WTC11 (cell line): ENCODE results near the gene HIF3A. TPM values are rescaled to one million over a fixed set of nuclear protein-coding genes. Genes with fewer than 3 reads are reported as not detected.

Experiments used
- ATAC-seq: fragments of 200-7000 bp; cut with Tn5 transposase; 2 replicates; pipeline ENCODE4 v1.10.0; 2021; ENCODE audit warnings: mild to moderate bottlenecking, moderate library complexity
- CTCF ChIA-PET: fragments of 300-600 bp; sonication (Branson Sonifier 250); formaldehyde crosslinking; loops from one replicate; lab custom pipeline; 2021; ENCODE audit warnings: antibody characterized with exemption; lab: Charles Lee
- POLR2A ChIA-PET: fragments of 350-600 bp; sonication (Branson Sonifier 250); formaldehyde crosslinking; loops from one replicate; lab custom pipeline; 2021; ENCODE audit warnings: antibody characterized with exemption; lab: Charles Lee
- DNase-seq: peaks from one replicate; pipeline ENCODE4 v3.0.0; 2021; ENCODE audit warnings: low spot score
- H3K27ac Mint-ChIP-seq: 2 replicates; pipeline ENCODE4 v1.8.0; 2021; ENCODE audit warnings: mixed read lengths
- H3K27me3 Mint-ChIP-seq: 2 replicates; pipeline ENCODE4 v1.8.0; 2021; ENCODE audit warnings: low read depth, mild to moderate bottlenecking, moderate library complexity, mixed read lengths
- H3K36me3 Mint-ChIP-seq: 2 replicates; pipeline ENCODE4 v1.8.0; 2021; ENCODE audit warnings: mixed read lengths
- H3K4me1 Mint-ChIP-seq: 2 replicates; pipeline ENCODE4 v1.8.0; 2022; ENCODE audit warnings: mixed read lengths
- H3K4me3 Mint-ChIP-seq: 2 replicates; pipeline ENCODE4 v1.8.0; 2021; ENCODE audit warnings: mild to moderate bottlenecking, moderate library complexity, mixed read lengths
- H3K9me3 Mint-ChIP-seq: 2 replicates; pipeline ENCODE4 v1.8.0; 2021; ENCODE audit warnings: mixed read lengths
- CBFB ChIP-seq: sonication (generic); formaldehyde crosslinking; IDR thresholded peaks from 2 replicates; pipeline ENCODE4 v1.8.1; 2022; ENCODE audit warnings: mild to moderate bottlenecking, low read depth, missing genetic modification reagents
- FOXJ3 ChIP-seq: sonication (generic); formaldehyde crosslinking; IDR thresholded peaks from 2 replicates; pipeline ENCODE4 v1.9.0; 2021; ENCODE audit warnings: missing genetic modification reagents, mild to moderate bottlenecking, borderline replicate concordance
- JUN ChIP-seq: sonication (generic); formaldehyde crosslinking; IDR thresholded peaks from 2 replicates; pipeline ENCODE4 v1.8.0; 2023; ENCODE audit warnings: mild to moderate bottlenecking, missing genetic modification reagents
- KAT7 ChIP-seq: sonication (generic); formaldehyde crosslinking; IDR thresholded peaks from 2 replicates; pipeline ENCODE4 v1.8.1; 2023; ENCODE audit warnings: missing genetic modification reagents, mild to moderate bottlenecking, borderline replicate concordance
- NR1H2 ChIP-seq: sonication (generic); formaldehyde crosslinking; IDR thresholded peaks from 2 replicates; pipeline ENCODE4 v1.9.0; 2021; ENCODE audit warnings: mild to moderate bottlenecking, moderate library complexity, missing genetic modification reagents
- NR3C1 ChIP-seq: sonication (generic); formaldehyde crosslinking; conservative IDR thresholded peaks from 2 replicates; pipeline ENCODE4 v1.8.1; 2023; ENCODE audit warnings: low read depth, mild to moderate bottlenecking, missing genetic modification reagents
- RELA ChIP-seq: sonication (generic); formaldehyde crosslinking; IDR thresholded peaks from 2 replicates; pipeline ENCODE4 v1.8.1; 2022; ENCODE audit warnings: missing genetic modification reagents, mild to moderate bottlenecking, borderline replicate concordance
- TCF7 ChIP-seq: sonication (generic); formaldehyde crosslinking; IDR thresholded peaks from 2 replicates; pipeline ENCODE4 v1.8.0; 2022; ENCODE audit warnings: mild to moderate bottlenecking, low read depth, missing genetic modification reagents, moderate library complexity
- ZNF121 ChIP-seq: sonication (generic); formaldehyde crosslinking; IDR thresholded peaks from 2 replicates; pipeline ENCODE4 v1.8.0; 2023; ENCODE audit warnings: missing genetic modification reagents
- ZNF219 ChIP-seq: sonication (generic); formaldehyde crosslinking; IDR thresholded peaks from 2 replicates; pipeline ENCODE4 v1.8.0; 2023; ENCODE audit warnings: missing genetic modification reagents, mild to moderate bottlenecking, borderline replicate concordance
- ZNF671 ChIP-seq: fragments of 250-450 bp; sonication (Bioruptor Pico); IDR thresholded peaks from 2 replicates; pipeline ENCODE4 v1.8.0; 2021; ENCODE audit warnings: mild to moderate bottlenecking
- total RNA-seq: library from RNA; stranded (reverse); gene quantifications from 3 replicates; pipeline ENCODE4 v1.2.3, GENCODE V29; 2021
- TF ChIP-seq, protein P1 (sequence below): fragments of 250-450 bp; sonication (Bioruptor Pico); IDR thresholded peaks from 2 replicates; pipeline ENCODE4 v1.9.0; 2021; ENCODE audit warnings: mild to moderate bottlenecking, borderline replicate concordance
- TF ChIP-seq, protein P2 (sequence below): sonication (generic); formaldehyde crosslinking; IDR thresholded peaks from 2 replicates; pipeline ENCODE4 v1.8.1; 2022; ENCODE audit warnings: mild to moderate bottlenecking, missing genetic modification reagents, moderate library complexity, borderline replicate concordance
- TF ChIP-seq, protein P3 (sequence below): sonication (generic); formaldehyde crosslinking; IDR thresholded peaks from 2 replicates; pipeline ENCODE4 v1.8.1; 2023; ENCODE audit warnings: mild to moderate bottlenecking, missing genetic modification reagents, moderate library complexity
- TF ChIP-seq, protein P4 (sequence below): sonication (generic); formaldehyde crosslinking; IDR thresholded peaks from 2 replicates; pipeline ENCODE4 v1.8.1; 2023; ENCODE audit warnings: mild to moderate bottlenecking, missing genetic modification reagents
- TF ChIP-seq, protein P5 (sequence below): sonication (generic); formaldehyde crosslinking; IDR thresholded peaks from 2 replicates; pipeline ENCODE4 v1.8.1; 2023; ENCODE audit warnings: mild to moderate bottlenecking, moderate library complexity, missing genetic modification reagents
- TF ChIP-seq, protein P6 (sequence below): sonication (generic); formaldehyde crosslinking; IDR thresholded peaks from 2 replicates; pipeline ENCODE4 v1.8.1; 2022; ENCODE audit warnings: missing genetic modification reagents, borderline replicate concordance
- TF ChIP-seq, protein P7 (sequence below): sonication (generic); formaldehyde crosslinking; IDR thresholded peaks from 2 replicates; pipeline ENCODE4 v1.8.1; 2023; ENCODE audit warnings: mild to moderate bottlenecking, missing genetic modification reagents, moderate library complexity
- TF ChIP-seq, protein P8 (sequence below): sonication (generic); formaldehyde crosslinking; IDR thresholded peaks from 2 replicates; pipeline ENCODE4 v1.8.0; 2023; ENCODE audit warnings: missing genetic modification reagents, mild to moderate bottlenecking, borderline replicate concordance

HIF3A gene
- total RNA-seq, 1 experiment from 2014 or later: 31.8 TPM

DNA sequence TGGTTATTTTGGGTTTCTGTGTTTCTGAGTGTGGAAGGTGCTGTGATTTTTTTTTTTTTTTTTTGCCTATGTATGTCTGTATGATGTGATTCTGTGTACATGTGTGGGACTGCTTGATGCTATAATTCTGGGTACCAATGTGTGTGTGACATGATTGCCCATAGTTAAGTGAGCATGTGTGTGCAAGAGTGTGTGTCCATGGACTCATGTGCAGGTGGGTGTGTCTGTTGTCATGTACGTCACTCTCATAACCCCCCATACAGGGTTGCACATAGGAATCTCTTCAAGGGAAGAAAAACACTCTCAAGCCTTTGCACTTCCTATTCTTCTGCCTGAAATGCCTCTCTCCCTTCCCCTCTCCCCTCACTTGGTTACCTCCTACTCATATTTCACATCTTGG is 47.5 kb downstream of the HIF3A start (continued):
- TF ChIP-seq, protein P1, sequence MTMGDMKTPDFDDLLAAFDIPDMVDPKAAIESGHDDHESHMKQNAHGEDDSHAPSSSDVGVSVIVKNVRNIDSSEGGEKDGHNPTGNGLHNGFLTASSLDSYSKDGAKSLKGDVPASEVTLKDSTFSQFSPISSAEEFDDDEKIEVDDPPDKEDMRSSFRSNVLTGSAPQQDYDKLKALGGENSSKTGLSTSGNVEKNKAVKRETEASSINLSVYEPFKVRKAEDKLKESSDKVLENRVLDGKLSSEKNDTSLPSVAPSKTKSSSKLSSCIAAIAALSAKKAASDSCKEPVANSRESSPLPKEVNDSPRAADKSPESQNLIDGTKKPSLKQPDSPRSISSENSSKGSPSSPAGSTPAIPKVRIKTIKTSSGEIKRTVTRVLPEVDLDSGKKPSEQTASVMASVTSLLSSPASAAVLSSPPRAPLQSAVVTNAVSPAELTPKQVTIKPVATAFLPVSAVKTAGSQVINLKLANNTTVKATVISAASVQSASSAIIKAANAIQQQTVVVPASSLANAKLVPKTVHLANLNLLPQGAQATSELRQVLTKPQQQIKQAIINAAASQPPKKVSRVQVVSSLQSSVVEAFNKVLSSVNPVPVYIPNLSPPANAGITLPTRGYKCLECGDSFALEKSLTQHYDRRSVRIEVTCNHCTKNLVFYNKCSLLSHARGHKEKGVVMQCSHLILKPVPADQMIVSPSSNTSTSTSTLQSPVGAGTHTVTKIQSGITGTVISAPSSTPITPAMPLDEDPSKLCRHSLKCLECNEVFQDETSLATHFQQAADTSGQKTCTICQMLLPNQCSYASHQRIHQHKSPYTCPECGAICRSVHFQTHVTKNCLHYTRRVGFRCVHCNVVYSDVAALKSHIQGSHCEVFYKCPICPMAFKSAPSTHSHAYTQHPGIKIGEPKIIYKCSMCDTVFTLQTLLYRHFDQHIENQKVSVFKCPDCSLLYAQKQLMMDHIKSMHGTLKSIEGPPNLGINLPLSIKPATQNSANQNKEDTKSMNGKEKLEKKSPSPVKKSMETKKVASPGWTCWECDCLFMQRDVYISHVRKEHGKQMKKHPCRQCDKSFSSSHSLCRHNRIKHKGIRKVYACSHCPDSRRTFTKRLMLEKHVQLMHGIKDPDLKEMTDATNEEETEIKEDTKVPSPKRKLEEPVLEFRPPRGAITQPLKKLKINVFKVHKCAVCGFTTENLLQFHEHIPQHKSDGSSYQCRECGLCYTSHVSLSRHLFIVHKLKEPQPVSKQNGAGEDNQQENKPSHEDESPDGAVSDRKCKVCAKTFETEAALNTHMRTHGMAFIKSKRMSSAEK (CRISPR knock-in tag): no peak
- TF ChIP-seq, protein P2, sequence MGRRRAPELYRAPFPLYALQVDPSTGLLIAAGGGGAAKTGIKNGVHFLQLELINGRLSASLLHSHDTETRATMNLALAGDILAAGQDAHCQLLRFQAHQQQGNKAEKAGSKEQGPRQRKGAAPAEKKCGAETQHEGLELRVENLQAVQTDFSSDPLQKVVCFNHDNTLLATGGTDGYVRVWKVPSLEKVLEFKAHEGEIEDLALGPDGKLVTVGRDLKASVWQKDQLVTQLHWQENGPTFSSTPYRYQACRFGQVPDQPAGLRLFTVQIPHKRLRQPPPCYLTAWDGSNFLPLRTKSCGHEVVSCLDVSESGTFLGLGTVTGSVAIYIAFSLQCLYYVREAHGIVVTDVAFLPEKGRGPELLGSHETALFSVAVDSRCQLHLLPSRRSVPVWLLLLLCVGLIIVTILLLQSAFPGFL (CRISPR knock-in tag): no peak
- no peak for TF ChIP-seq TCF7 (CRISPR knock-in tag)
- TF ChIP-seq, all 79 proteins: peak for 0

DNA sequence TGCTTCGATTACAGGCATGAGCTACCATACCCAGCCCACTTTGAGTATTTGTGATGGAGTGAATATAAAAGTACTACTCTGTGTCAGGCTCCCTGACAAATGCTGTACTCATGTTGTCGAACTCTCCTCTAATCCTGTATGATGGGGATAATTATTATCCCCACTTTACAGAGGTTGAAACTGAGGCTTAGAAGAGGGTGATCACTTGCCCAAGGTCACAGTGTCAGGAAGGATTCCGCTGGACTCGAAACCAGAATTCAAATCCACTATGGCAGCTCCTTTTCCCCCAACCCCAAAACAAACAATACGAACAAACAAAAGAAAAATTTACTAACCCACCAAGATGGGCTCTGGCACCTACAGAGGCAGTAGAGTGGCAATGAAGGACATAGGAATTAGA is 48.3 kb downstream of the HIF3A start:
- ChIA-PET POLR2A (no interaction called here), CTCF (interaction anchor here (0.9 kb wide), 1 partner anchor 28 kb away, joined by 3 read pairs; no protein-coding TSS in a partner anchor)
- DNase-seq (no peak), ATAC-seq (no peak)
- Mint-ChIP-seq H3K4me3 (no peak overlapping the region; the same call in 1 of the 2 replicates), H3K27ac (no peak overlapping the region), H3K9me3 (no peaks in the 10 kb centered on the region), H3K27me3 (no peaks in the 10 kb centered on the region; the same call in 1 of the 2 replicates), H3K4me1 (peaks cover 36% of the 10 kb centered on the region), H3K36me3 (peaks cover 13% of the 10 kb centered on the region)
- no peak for TF ChIP-seq RELA (CRISPR knock-in tag)
- TF ChIP-seq, protein P3, sequence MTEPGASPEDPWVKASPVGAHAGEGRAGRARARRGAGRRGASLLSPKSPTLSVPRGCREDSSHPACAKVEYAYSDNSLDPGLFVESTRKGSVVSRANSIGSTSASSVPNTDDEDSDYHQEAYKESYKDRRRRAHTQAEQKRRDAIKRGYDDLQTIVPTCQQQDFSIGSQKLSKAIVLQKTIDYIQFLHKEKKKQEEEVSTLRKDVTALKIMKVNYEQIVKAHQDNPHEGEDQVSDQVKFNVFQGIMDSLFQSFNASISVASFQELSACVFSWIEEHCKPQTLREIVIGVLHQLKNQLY (CRISPR knock-in tag): no peak
- TF ChIP-seq KAT7 (CRISPR knock-in tag): no peak
- TF ChIP-seq ZNF219 (CRISPR knock-in tag): no peak
- no peak for TF ChIP-seq ZNF121 (CRISPR knock-in tag)
- no peak for TF ChIP-seq TCF7 (CRISPR knock-in tag)
- TF ChIP-seq, protein P4, sequence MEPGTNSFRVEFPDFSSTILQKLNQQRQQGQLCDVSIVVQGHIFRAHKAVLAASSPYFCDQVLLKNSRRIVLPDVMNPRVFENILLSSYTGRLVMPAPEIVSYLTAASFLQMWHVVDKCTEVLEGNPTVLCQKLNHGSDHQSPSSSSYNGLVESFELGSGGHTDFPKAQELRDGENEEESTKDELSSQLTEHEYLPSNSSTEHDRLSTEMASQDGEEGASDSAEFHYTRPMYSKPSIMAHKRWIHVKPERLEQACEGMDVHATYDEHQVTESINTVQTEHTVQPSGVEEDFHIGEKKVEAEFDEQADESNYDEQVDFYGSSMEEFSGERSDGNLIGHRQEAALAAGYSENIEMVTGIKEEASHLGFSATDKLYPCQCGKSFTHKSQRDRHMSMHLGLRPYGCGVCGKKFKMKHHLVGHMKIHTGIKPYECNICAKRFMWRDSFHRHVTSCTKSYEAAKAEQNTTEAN (CRISPR knock-in tag): no peak
- TF ChIP-seq NR3C1: no peak
- no peak for TF ChIP-seq JUN (CRISPR knock-in tag)
- TF ChIP-seq NR1H2 (CRISPR knock-in tag): no peak
- no peak for TF ChIP-seq CBFB (CRISPR knock-in tag)
- no peak for TF ChIP-seq FOXJ3 (CRISPR knock-in tag)
- TF ChIP-seq, protein P5, sequence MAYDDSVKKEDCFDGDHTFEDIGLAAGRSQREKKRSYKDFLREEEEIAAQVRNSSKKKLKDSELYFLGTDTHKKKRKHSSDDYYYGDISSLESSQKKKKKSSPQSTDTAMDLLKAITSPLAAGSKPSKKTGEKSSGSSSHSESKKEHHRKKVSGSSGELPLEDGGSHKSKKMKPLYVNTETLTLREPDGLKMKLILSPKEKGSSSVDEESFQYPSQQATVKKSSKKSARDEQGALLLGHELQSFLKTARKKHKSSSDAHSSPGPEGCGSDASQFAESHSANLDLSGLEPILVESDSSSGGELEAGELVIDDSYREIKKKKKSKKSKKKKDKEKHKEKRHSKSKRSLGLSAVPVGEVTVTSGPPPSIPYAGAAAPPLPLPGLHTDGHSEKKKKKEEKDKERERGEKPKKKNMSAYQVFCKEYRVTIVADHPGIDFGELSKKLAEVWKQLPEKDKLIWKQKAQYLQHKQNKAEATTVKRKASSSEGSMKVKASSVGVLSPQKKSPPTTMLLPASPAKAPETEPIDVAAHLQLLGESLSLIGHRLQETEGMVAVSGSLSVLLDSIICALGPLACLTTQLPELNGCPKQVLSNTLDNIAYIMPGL: no peak
- TF ChIP-seq ZNF671 (CRISPR knock-in tag): no peak
- TF ChIP-seq, protein P6, sequence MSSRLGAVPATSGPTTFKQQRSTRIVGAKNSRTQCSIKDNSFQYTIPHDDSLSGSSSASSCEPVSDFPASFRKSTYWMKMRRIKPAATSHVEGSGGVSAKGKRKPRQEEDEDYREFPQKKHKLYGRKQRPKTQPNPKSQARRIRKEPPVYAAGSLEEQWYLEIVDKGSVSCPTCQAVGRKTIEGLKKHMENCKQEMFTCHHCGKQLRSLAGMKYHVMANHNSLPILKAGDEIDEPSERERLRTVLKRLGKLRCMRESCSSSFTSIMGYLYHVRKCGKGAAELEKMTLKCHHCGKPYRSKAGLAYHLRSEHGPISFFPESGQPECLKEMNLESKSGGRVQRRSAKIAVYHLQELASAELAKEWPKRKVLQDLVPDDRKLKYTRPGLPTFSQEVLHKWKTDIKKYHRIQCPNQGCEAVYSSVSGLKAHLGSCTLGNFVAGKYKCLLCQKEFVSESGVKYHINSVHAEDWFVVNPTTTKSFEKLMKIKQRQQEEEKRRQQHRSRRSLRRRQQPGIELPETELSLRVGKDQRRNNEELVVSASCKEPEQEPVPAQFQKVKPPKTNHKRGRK (CRISPR knock-in tag): no peak
- TF ChIP-seq, protein P7, sequence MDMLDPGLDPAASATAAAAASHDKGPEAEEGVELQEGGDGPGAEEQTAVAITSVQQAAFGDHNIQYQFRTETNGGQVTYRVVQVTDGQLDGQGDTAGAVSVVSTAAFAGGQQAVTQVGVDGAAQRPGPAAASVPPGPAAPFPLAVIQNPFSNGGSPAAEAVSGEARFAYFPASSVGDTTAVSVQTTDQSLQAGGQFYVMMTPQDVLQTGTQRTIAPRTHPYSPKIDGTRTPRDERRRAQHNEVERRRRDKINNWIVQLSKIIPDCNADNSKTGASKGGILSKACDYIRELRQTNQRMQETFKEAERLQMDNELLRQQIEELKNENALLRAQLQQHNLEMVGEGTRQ (CRISPR knock-in tag): no peak
- TF ChIP-seq, protein P8, sequence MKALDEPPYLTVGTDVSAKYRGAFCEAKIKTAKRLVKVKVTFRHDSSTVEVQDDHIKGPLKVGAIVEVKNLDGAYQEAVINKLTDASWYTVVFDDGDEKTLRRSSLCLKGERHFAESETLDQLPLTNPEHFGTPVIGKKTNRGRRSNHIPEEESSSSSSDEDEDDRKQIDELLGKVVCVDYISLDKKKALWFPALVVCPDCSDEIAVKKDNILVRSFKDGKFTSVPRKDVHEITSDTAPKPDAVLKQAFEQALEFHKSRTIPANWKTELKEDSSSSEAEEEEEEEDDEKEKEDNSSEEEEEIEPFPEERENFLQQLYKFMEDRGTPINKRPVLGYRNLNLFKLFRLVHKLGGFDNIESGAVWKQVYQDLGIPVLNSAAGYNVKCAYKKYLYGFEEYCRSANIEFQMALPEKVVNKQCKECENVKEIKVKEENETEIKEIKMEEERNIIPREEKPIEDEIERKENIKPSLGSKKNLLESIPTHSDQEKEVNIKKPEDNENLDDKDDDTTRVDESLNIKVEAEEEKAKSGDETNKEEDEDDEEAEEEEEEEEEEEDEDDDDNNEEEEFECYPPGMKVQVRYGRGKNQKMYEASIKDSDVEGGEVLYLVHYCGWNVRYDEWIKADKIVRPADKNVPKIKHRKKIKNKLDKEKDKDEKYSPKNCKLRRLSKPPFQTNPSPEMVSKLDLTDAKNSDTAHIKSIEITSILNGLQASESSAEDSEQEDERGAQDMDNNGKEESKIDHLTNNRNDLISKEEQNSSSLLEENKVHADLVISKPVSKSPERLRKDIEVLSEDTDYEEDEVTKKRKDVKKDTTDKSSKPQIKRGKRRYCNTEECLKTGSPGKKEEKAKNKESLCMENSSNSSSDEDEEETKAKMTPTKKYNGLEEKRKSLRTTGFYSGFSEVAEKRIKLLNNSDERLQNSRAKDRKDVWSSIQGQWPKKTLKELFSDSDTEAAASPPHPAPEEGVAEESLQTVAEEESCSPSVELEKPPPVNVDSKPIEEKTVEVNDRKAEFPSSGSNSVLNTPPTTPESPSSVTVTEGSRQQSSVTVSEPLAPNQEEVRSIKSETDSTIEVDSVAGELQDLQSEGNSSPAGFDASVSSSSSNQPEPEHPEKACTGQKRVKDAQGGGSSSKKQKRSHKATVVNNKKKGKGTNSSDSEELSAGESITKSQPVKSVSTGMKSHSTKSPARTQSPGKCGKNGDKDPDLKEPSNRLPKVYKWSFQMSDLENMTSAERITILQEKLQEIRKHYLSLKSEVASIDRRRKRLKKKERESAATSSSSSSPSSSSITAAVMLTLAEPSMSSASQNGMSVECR: no peak
